Stimulated activated CD4-positive, alpha-beta T cell treated with anti-CD3 and anti-CD28 coated beads, Interleukin-15, amount 100 ng/mL, for 24 hours (primary cell): ENCODE results near the gene ZMYND8.
"Not testable (repeated sequence)": the region's sequence is repeated elsewhere in the genome, so short reads cannot be mapped to it uniquely, and the experiment has no call there.

Experiments
- DNase-seq: peaks from one replicate; pipeline ENCODE4 v3.0.0-alpha.2; 2020

ZMYND8 gene

GRCh38 chr20:47217482-47218446, 138.7 kb downstream of the ZMYND8 start:
- DNase-seq: no peak

- DNase-seq: no peak
These were observed 139.6 kb downstream of the ZMYND8 start for GRCh38 chr20:47216819-47217410.

- no peak for DNase-seq
These were observed 140.7 kb downstream of the ZMYND8 start for GRCh38 chr20:47215653-47216397.

GRCh38 chr20:47213966-47214365, 142.5 kb downstream of the ZMYND8 start:
- DNase-seq: no peak

- no peak for DNase-seq
These were observed 143.8 kb downstream of the ZMYND8 start for GRCh38 chr20:47212606-47213207.

- DNase-seq: no peak
These were observed 145.5 kb downstream of the ZMYND8 start for GRCh38 chr20:47211036-47211435.

- DNase-seq: no peak
These were observed 146.0 kb downstream of the ZMYND8 start for GRCh38 chr20:47210470-47210869.

GRCh38 chr20:47209982-47210381, 146.5 kb downstream of the ZMYND8 start:
- DNase-seq: no peak

- no peak for DNase-seq
These were observed 147.8 kb downstream of the ZMYND8 start for GRCh38 chr20:47208534-47209174.

- DNase-seq: no peak
These were observed 149.4 kb downstream of the ZMYND8 start for GRCh38 chr20:47206962-47207641.

GRCh38 chr20:47206552-47206951, 149.9 kb downstream of the ZMYND8 start:
- DNase-seq: not testable (repeated sequence)

GRCh38 chr20:47205577-47206123, 150.8 kb downstream of the ZMYND8 start:
- DNase-seq: peak; percentile 14

GRCh38 chr20:47204850-47205122, 151.7 kb downstream of the ZMYND8 start:
- not testable (repeated sequence) for DNase-seq

GRCh38 chr20:47204008-47204849, 152.3 kb downstream of the ZMYND8 start:
- no peak for DNase-seq

GRCh38 chr20:47202733-47203667, 153.5 kb downstream of the ZMYND8 start:
- no peak for DNase-seq

- no peak for DNase-seq
These were observed 155.3 kb downstream of the ZMYND8 start for GRCh38 chr20:47201074-47201730.

GRCh38 chr20:47198996-47199552, 157.4 kb downstream of the ZMYND8 start:
- no peak for DNase-seq

GRCh38 chr20:47198254-47198671, 158.2 kb downstream of the ZMYND8 start:
- peak; percentile 71 for DNase-seq
